DOHH2 (cell line): Measurements from ENCODE around the gene S100P.

Source experiments
- H3F3A ChIP-seq: fragments of 200-600 bp; sonication (generic), shearing (Covaris generic); 2 replicates; pipeline ENCODE4 v1.6.0; 2016; ENCODE audit warnings: antibody characterized with exemption, mild to moderate bottlenecking; ENCODE audit not compliant: control insufficient read depth, insufficient read depth
- H3K27ac ChIP-seq: fragments of 200-600 bp; sonication (generic); 2 replicates; pipeline ENCODE4 v1.5.1; 2014; ENCODE audit warnings: low read depth, mild to moderate bottlenecking, low read length, moderate library complexity
- H3K27me3 ChIP-seq: fragments of 200-600 bp; sonication (generic); 2 replicates; pipeline ENCODE4 v1.6.1; 2014; ENCODE audit warnings: mild to moderate bottlenecking, low read length, mixed read lengths; ENCODE audit not compliant: control insufficient read depth
- H3K36me3 ChIP-seq: fragments of 200-600 bp; sonication (generic); 2 replicates; pipeline ENCODE4 v1.6.1; 2014; ENCODE audit warnings: mild to moderate bottlenecking, low read length, moderate library complexity, mixed read lengths; ENCODE audit not compliant: control insufficient read depth
- H3K4me1 ChIP-seq: fragments of 200-600 bp; sonication (generic); 2 replicates; pipeline ENCODE4 v1.6.1; 2014; ENCODE audit warnings: mild to moderate bottlenecking, low read length, mixed read lengths; ENCODE audit not compliant: control insufficient read depth
- H3K4me2 ChIP-seq: fragments of 200-600 bp; sonication (generic); 2 replicates; pipeline ENCODE4 v1.6.0; 2014; ENCODE audit warnings: mild to moderate bottlenecking, low read length, moderate library complexity
- H3K4me3 ChIP-seq: fragments of 200-600 bp; sonication (generic); 2 replicates; pipeline ENCODE4 v1.5.1; 2014; ENCODE audit warnings: mild to moderate bottlenecking, low read length, mixed read lengths
- H3K79me2 ChIP-seq: fragments of 200-600 bp; sonication (generic); 2 replicates; pipeline ENCODE4 v1.6.1; 2014; ENCODE audit warnings: mild to moderate bottlenecking, low read length, mixed read lengths; ENCODE audit not compliant: control insufficient read depth
- H3K9me2 ChIP-seq: fragments of 200-600 bp; sonication (generic); replicated peaks from 2 replicates; pipeline ENCODE4 v1.6.1; 2014; ENCODE audit warnings: mild to moderate bottlenecking, low read length, mixed read lengths; ENCODE audit not compliant: control insufficient read depth
- H3K9me3 ChIP-seq: fragments of 200-600 bp; sonication (generic); 2 replicates; pipeline ENCODE4 v1.6.1; 2014; ENCODE audit warnings: antibody characterized with exemption, low read length, mixed read lengths; ENCODE audit not compliant: control insufficient read depth, insufficient read depth
- H4K20me1 ChIP-seq: fragments of 200-600 bp; sonication (generic); 2 replicates; pipeline ENCODE4 v1.6.0; 2014; ENCODE audit warnings: low read depth, mild to moderate bottlenecking, antibody characterized with exemption, low read length, moderate library complexity; ENCODE audit not compliant: control insufficient read depth, insufficient read depth
- CTCF ChIP-seq: fragments of 200-600 bp; sonication (generic); IDR thresholded peaks from one replicate; pipeline ENCODE4 v1.5.1; 2014; ENCODE audit warnings: antibody characterized with exemption, mild to moderate bottlenecking, low read depth, low read length; ENCODE audit not compliant: poor library complexity, severe bottlenecking
- EZH2phosphoT487 ChIP-seq: fragments of 200-600 bp; sonication (generic); IDR thresholded peaks from 2 replicates; pipeline ENCODE4 v1.6.1; 2017; ENCODE audit warnings: borderline replicate concordance, mild to moderate bottlenecking, antibody characterized with exemption, low read length, moderate library complexity, mixed read lengths

Gene S100P

GRCh38 chr4:6692806-6693205 lies 872 bp upstream of the S100P start:
- Histone ChIP-seq H3K27ac (no peak overlapping the region), H3F3A (no peaks in the 10 kb centered on the region), H3K79me2 (no peaks in the 10 kb centered on the region), H3K4me1 (no peaks in the 10 kb centered on the region), H3K9me3 (no peaks in the 10 kb centered on the region), H3K4me2 (no peak overlapping the region), H3K9me2 (no peaks in the 10 kb centered on the region), H4K20me1 (no peaks in the 10 kb centered on the region), H3K4me3 (no peak overlapping the region), H3K36me3 (no peaks in the 10 kb centered on the region), H3K27me3 (no peaks in the 10 kb centered on the region)
- no peak for TF ChIP-seq EZH2phosphoT487
- no peak for TF ChIP-seq CTCF

- no peaks in the 10 kb centered on the region for H3K9me3 ChIP-seq
- H3K27ac ChIP-seq = no peak overlapping the region
- no peak overlapping the region for H3K4me3 ChIP-seq
- H3K79me2 ChIP-seq = no peaks in the 10 kb centered on the region
- H3K9me2 ChIP-seq = no peaks in the 10 kb centered on the region
- H3K4me1 ChIP-seq = no peaks in the 10 kb centered on the region
- TF ChIP-seq EZH2phosphoT487 = no peak
- TF ChIP-seq CTCF = no peak
- no peak overlapping the region for H3K4me2 ChIP-seq
- no peaks in the 10 kb centered on the region for H3F3A ChIP-seq
- H4K20me1 ChIP-seq = no peaks in the 10 kb centered on the region
- H3K27me3 ChIP-seq = no peaks in the 10 kb centered on the region
- no peaks in the 10 kb centered on the region for H3K36me3 ChIP-seq
Measured at GRCh38 chr4:6694177-6694901, 661 bp downstream of the S100P start.

DNA sequence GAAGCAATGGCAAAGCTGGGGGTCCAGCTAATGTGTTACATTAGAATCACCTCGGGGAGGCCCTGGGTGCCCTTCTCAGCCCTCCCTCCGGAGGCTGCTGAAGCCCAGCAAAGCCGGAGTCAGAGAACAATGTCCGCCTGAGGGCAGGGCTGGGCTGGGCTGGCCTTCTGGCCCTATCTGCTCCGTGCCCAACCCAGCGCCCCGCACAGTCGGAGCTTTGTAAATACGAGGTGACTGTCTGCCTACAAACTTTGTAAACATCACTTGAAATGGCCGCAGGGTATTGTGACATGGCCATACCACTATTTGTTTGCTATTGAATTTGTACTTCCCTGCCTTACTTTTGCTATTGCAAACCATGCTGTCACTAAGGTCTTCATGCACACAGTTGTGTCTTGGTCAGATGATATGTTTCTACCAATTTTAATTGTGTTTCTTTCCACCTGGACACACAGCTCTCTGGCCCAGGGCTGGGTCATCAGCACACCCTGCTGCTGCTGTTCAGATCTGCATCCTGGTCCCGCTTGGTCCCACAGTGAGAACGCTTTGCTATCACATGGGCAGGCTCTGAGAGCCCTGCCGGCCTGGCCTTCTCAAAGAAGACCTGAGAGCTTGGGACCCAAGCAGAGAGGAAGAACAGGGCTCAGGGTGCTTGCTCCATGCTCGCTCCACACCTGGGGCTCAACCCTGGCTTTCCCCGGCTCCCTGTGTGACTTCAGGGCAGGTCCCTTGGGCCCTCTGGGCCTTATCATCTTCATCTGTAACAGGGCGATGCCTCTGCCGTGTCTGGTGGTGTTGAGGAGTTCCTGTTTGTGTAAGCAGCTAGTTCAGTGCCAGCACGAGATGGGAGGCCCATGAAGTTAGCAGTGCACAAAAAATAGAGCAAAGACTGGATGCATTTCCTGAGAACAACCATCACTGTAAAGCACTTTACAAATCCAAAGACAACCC lies 2.3 kb downstream of the S100P start:
- H4K20me1 ChIP-seq = no peaks in the 10 kb centered on the region
- no peaks in the 10 kb centered on the region for H3K27me3 ChIP-seq
- H3F3A ChIP-seq = no peaks in the 10 kb centered on the region
- TF ChIP-seq CTCF (no peak), EZH2phosphoT487 (no peak)
- no peak overlapping the region for H3K4me2 ChIP-seq
- no peaks in the 10 kb centered on the region for H3K4me1 ChIP-seq
- no peaks in the 10 kb centered on the region for H3K9me2 ChIP-seq
- no peaks in the 10 kb centered on the region for H3K9me3 ChIP-seq
- no peaks in the 10 kb centered on the region for H3K36me3 ChIP-seq
- no peak overlapping the region for H3K27ac ChIP-seq
- H3K4me3 ChIP-seq = no peak overlapping the region
- H3K79me2 ChIP-seq = no peaks in the 10 kb centered on the region
